ENCODE data around the gene GPALPP1.

DNA sequence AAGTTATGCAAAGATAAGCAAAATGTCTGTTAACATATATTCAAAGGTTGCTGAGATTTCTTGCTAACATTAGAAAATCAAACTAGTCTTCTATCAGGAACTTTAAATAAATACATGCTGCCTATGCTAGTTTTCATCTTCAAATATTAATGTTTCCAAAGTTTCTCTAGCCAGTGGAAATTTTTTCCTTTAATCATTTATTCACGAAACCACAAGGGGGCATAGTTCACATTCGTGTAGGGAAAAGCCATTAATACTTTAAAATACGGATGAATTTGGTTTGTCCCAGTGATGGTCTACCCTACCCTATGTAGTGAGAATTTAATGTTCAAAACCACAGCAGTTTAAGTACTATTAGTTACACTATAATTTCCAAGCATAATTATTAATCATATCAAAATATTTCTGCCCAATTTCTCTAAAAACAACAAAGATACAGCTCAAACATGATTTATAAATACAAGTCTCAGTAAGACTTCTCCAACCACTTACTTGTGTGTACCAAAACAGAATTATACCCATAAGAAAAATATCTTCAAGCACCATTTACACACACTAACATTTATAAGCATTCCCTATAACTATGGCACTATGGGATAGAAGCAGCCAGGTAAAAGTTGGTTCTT is 16.3 kb upstream of the GPALPP1 start:
- TF ChIP-seq POLR2A (IDR thresholded peaks at IDR 0.05; ENCODE audit: low read length) (no peak), GATA1 (IDR thresholded peaks at IDR 0.05; ENCODE audit: low read depth, low read length) (no peak)
